DMS79 (cell line): ENCODE data around the gene STAT1.
"Not testable (repeated sequence)": the region's sequence is repeated elsewhere in the genome, so short reads cannot be mapped to it uniquely, and the experiment has no call there.

Experiments
- DNase-seq: peaks from one replicate; lab custom pipeline; 2025; lab: John Stamatoyannopoulos, UW

The STAT1 gene

GRCh38 chr2:191006997-191007783 is 6.8 kb downstream of the STAT1 start:
- no peak for DNase-seq

DNA sequence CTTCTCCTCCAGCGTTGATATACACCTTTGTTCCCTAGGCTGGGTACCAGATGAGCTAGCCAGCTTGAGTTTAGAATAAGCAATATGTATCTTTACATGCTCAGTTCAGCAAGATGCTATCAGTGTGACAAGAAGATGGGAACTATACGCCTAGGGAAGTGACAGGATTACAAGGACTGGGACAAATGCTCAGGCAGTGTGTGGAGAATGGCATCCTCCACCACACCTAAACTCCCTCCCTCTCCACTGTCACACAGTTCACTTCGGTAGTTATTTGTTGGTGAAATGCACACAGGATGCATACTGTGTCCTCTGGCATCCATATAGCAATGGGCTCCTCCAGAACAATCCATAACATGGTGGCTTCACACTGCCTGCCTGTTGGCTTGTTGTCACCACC is 7.7 kb downstream of the STAT1 start:
- no peak for DNase-seq

DNA sequence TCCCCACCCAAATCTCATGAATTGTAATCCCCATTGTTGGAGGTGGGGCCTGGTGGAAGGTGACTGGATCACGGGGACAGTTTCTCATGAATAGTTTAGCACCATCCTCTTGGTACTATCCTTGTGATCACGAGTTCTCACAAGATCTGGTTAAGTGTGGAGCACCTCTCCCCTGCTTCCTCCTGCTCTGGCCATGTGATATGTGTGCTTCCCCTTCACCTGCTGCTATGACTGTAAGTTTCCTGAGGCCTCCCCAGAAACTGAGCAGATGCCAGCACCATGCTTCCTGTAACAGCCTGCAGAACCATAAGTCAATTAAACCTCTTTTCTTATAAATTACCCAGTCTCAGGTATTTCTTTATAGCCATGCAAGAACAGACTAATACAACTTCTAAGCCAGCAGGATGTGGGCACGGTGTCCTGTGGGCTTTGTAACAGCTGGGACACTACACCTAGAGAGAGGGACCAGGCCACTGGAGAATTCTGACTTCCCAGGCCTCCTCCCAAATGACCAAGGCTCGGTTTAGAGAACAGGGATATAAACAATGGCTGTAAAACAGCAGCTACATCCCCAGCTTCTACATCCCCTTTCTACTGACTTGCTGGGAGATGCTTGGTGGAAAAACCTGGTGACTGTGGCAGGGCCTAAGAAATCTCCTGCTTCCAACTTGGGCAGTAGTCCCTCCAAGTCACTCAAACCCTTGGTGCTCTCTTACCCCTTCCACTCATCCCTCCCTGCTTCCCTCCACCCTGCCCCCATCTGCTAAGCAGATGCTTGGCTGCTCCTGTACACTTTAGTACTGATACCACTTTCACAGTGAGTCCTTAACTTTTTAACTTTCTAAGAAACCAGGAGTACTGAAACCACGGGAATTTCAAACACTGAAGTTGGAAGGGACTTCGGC is 10.3 kb downstream of the STAT1 start:
- DNase-seq: no peak

DNA sequence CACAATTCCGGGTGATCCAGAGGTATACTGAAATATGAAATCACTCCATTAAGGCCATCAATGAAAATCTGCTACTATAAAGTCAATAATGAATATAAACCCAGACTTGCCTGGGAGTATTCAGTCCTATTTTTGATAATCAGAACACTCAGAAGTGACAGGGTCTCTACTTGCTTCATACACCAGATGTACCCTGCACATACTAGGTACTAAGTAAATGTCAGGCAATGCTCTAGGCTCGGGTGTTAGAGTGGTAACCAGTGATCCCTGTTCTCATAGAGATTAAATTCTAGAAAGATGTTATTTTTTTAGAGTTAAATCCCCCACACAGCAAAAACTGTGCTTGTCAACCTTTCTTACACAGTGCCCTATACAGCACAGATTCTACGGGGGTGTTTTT is 12.3 kb downstream of the STAT1 start:
- DNase-seq: no peak

DNA sequence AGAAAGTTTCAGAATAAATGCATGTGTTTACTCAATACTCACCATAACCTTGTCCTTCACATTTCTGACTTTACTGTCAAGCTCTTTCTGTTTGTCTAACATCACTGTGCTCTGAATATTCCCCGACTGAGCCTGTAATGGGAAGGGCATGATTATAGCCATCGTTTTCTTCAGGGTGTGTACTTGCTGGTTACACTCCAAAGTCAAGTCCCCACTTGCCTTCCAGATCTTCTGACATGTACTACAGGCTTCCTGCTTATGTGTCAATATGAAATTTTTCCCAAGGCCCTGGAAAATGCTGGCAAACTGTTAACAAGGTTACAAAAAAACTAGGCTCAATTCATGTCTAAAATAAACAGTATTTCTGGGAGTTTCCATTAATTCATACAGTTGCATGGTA is 12.9 kb downstream of the STAT1 start:
- DNase-seq: no peak

DNA sequence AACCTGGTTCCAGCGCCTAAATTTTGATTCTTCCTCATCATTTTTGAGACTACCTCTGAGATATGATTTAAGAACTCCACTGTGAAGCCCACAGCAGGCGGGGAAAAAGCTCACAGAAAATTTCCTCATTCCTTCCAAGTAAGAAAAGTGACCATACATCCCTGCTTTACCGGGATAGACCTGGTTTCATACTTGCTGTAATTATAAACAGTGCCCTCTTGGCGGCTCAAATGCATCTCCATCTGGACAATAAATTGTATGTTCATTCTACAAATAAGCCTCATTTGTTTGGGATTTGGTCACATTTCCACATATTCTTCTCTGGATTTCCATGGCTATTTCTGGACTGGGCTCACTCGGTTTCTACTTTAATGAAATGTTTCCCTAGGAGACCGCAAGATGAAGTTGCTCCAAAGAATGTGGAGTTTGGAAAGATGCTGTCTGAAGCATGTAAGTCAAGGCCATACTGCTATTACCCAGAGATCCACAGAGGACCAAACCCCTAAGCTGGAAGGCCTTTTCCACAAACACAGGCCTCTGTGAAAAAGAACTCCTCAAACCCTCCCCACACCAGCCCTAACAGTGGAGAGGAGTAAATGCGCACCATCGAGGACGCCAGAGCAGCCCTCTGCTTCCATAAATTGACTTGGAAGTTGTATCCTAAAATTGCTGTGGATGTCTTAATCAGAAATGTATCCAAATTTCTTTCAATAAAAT is 13.9 kb downstream of the STAT1 start:
- no peak for DNase-seq

DNA sequence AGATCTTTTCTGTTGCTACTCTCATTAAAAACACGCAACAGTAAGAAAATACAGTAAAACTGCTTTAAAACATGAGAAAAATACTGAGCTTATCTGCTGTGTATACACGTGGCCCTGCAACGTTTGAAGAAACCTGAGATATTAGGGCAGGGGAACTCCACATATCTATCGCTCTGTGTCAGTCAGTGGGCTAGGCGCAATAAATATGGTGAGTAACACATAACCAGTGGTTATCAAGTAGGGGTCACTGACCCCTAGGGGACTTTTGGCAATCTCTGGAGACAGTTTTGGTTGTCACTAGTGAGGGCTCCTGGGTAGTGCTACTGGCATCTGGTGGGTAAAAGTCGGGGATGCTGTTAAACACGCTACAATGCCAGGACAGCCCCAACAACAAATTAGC is 14.9 kb downstream of the STAT1 start:
- no peak for DNase-seq

GRCh38 chr2:190997526-190998113 is 16.4 kb downstream of the STAT1 start:
- DNase-seq: no peak

- no peak for DNase-seq
Measured at GRCh38 chr2:190996947-190997346, 17.0 kb downstream of the STAT1 start.

DNA sequence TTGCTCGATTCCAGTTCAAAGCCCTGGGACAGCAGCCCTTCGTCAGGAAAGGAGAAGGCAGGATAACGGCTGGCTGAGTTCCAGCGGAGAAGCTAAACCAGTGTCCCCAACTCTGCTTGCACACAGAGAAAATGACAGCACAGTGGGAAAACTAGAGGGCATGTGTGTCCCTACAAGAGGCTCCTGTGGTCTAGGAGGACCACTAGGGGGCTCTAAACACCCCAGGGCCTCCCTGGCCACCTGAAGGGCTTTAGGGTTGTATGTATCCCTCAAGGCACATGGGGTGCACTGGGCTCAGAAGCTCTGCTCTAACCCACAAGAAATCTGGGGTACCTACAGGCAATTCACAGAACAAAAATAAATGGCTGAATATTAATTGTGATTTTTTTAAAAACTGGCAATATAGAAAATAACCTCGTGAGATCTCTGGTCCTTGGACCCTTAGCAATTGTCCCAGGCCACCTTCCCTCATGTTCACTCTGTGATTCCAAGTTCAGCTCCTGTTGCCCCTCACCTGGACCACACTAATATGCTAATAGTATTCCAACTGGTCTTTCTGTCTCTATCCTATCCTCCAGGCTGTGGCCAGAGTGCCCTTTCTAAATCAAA is 17.5 kb downstream of the STAT1 start:
- no peak for DNase-seq

GRCh38 chr2:190995315-190995714 is 18.7 kb downstream of the STAT1 start:
- not testable (repeated sequence) for DNase-seq

DNA sequence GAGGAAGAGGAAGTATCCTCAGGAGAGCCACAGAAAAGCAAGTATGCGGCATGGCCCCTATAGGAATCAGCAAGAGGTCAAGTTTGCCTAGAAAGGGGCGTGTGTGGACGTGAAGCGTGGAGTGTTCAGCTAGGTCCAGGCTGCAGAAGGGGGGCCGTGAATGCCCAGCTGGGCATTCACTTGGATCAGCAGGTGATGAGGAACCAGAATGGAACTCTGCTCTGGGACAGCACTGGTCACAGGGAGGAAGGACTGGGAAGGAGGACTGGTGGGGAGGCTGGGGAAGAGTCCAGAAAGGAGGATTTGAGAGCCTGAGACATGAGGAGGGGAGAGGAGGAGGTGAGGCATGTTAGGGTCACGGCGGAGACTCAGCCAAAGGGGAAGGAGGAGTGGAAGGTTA is 19.8 kb downstream of the STAT1 start:
- DNase-seq: no peak

GRCh38 chr2:190993292-190993643 is 20.7 kb downstream of the STAT1 start:
- no peak for DNase-seq

DNA sequence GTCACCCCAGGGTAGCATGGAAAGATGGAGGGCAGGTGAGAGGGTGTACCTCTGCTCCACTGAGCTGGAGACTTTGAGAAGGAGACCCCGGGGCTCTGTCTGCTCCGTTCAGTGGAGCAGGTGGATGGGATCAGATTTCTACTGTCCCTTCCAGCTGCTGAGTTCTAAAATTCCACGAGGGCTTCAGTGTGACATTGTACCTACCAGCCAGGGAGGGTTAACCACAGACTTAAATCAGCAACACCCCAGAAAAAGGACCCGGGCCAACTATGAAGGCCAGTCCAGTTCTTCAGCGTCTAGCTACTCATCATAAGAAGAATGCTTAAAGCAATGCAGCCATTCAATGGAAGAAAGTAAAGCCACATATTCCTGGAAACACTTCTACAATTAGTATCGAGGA is 23.8 kb downstream of the STAT1 start:
- no peak for DNase-seq

DNA sequence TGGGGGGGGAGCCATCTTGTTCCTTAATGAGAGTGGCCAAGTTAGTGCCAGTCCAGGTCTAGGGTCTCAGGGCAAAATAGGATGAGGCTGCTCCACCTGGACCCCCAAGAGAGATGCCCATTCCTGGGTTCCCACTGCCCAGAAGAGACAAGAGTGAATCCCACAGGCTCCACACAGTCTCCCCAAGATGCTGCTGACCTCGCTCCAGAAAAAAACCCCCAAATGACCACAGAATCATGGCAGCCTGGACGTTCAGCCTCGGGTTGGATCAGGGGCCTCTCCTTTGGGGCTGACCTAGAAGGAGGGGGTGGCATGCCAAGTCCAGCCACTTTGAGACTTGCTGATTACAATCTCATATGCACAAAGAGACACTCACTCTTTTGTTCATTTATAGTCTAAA is 25.1 kb downstream of the STAT1 start:
- DNase-seq: no peak

GRCh38 chr2:190987938-190988337 is 26.0 kb downstream of the STAT1 start:
- no peak for DNase-seq

DNA sequence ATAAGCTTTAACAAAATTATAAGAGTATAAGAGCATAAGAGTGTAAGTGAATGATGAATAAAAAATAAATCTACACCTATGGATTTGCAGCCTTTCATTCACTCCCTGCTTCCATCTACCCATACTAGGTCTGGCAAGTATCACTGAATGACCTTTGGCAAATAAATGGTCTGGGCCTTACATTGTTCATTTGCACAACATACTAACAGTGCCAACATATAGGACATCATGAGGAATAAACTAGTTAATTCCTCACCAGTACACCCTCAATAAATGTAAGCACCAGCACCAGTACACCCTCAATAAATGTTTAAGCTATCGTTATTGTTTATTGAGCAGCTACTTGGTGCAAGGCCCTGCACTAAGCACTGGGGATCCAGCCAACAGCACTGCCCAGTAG is 26.9 kb downstream of the STAT1 start:
- DNase-seq: no peak

DNA sequence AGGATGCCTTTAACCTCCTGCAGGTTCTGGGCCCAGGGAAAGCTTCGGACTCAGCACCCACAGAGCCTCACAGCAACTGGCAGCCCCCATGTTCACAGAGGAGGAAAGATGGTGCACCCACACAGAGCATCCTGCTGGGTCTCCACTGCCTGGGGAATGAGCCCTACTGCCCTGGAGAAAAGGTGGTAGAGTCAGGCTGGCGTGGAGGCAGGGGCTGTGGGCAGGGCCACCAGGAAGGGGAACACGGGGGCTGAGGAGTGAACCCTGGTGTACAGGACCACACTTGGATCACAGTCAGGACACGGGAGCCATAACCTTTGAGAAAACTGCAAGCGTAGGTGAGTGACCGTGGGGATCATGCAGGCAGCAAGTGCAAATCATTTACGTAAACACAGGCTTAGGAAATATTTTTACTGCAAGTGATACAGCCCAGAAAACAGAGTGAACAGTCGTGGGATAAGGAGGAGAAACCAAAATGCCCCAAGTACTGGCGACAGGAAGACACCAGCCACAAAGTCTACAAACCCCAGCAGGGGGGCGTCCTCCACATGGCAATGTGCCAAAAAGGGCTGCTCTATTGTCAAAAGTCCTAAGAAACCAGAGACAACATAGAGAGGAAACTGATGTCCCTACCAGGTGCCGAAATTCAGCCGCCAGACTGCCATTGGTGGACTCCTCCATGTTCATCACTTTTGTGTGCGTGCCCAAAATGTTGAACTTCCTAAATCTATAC is 27.6 kb downstream of the STAT1 start:
- DNase-seq: no peak

- DNase-seq: no peak
Measured at GRCh38 chr2:190984595-190984994, 29.4 kb downstream of the STAT1 start.

GRCh38 chr2:190982262-190983034 is 31.5 kb downstream of the STAT1 start:
- DNase-seq: no peak
